ENCODE measurements around the gene FHOD3. TPM values are rescaled to one million over a fixed set of nuclear protein-coding genes. Genes with fewer than 3 reads are reported as not detected.

FHOD3 gene
- polyA plus RNA-seq, 4 donors: 36.8 to 46.8 (median 42.1) TPM

GRCh38 chr18:36378205-36378604 is 80.7 kb downstream of the FHOD3 start:
- no peak for DNase-seq (ENCODE audit: low read depth in 4 of 4, low spot score in 3 of 4)

GRCh38 chr18:36379435-36379984 is 82.0 kb downstream of the FHOD3 start:
- no peak for DNase-seq (ENCODE audit: low read depth in 4 of 4, low spot score in 3 of 4)

- DNase-seq (ENCODE audit: low read depth in 4 of 4, low spot score in 3 of 4): no peak
Measured at GRCh38 chr18:36380173-36380827, 82.8 kb downstream of the FHOD3 start.

GRCh38 chr18:36381075-36381474 is 83.6 kb downstream of the FHOD3 start:
- DNase-seq (ENCODE audit: low read depth in 4 of 4, low spot score in 3 of 4): no peak

- DNase-seq (ENCODE audit: low read depth in 4 of 4, low spot score in 3 of 4): no peak
Measured at GRCh38 chr18:36382854-36383253, 85.3 kb downstream of the FHOD3 start.

- no peak for DNase-seq (ENCODE audit: low read depth in 4 of 4, low spot score in 3 of 4)
Measured at GRCh38 chr18:36386150-36386920, 88.8 kb downstream of the FHOD3 start.

GRCh38 chr18:36387310-36387709 is 89.8 kb downstream of the FHOD3 start:
- DNase-seq (ENCODE audit: low read depth in 4 of 4, low spot score in 3 of 4): no peak

GRCh38 chr18:36388310-36388709 is 90.8 kb downstream of the FHOD3 start:
- no peak for DNase-seq (ENCODE audit: low read depth in 4 of 4, low spot score in 3 of 4)

GRCh38 chr18:36389027-36389426 is 91.5 kb downstream of the FHOD3 start:
- DNase-seq (ENCODE audit: low read depth in 4 of 4, low spot score in 3 of 4): no peak

GRCh38 chr18:36389811-36390581 is 92.5 kb downstream of the FHOD3 start:
- no peak for DNase-seq (ENCODE audit: low read depth in 4 of 4, low spot score in 3 of 4)

GRCh38 chr18:36391426-36392145 is 94.1 kb downstream of the FHOD3 start:
- no peak for DNase-seq (ENCODE audit: low read depth in 4 of 4, low spot score in 3 of 4)

- no peak for DNase-seq (ENCODE audit: low read depth in 4 of 4, low spot score in 3 of 4)
Measured at GRCh38 chr18:36392164-36392978, 94.9 kb downstream of the FHOD3 start.

- no peak for DNase-seq (ENCODE audit: low read depth in 4 of 4, low spot score in 3 of 4)
Measured at GRCh38 chr18:36392979-36393287, 95.4 kb downstream of the FHOD3 start.

- DNase-seq (ENCODE audit: low read depth in 4 of 4, low spot score in 3 of 4): no peak
Measured at GRCh38 chr18:36394486-36394885, 97.0 kb downstream of the FHOD3 start.

GRCh38 chr18:36396190-36396589 is 98.7 kb downstream of the FHOD3 start:
- DNase-seq (ENCODE audit: low read depth in 4 of 4, low spot score in 3 of 4): no peak

- no peak for DNase-seq (ENCODE audit: low read depth in 4 of 4, low spot score in 3 of 4)
Measured at GRCh38 chr18:36397033-36397432, 99.5 kb downstream of the FHOD3 start.

- no peak for DNase-seq (ENCODE audit: low read depth in 4 of 4, low spot score in 3 of 4)
Measured at GRCh38 chr18:36398419-36398818, 100.9 kb downstream of the FHOD3 start.

- DNase-seq (ENCODE audit: low read depth in 4 of 4, low spot score in 3 of 4): no peak
Measured at GRCh38 chr18:36399055-36399454, 101.5 kb downstream of the FHOD3 start.

GRCh38 chr18:36401462-36401861 is 103.9 kb downstream of the FHOD3 start:
- DNase-seq (ENCODE audit: low read depth in 4 of 4, low spot score in 3 of 4): no peak

Measured in right renal pelvis (tissue), 4 donors.